ENCODE results near the gene GPR35. TPM values are rescaled to one million over a fixed set of nuclear protein-coding genes. Genes with fewer than 3 reads are reported as not detected.

The GPR35 gene
- total RNA-seq, 1 experiment from 2014 or later = 1.9 TPM

DNA sequence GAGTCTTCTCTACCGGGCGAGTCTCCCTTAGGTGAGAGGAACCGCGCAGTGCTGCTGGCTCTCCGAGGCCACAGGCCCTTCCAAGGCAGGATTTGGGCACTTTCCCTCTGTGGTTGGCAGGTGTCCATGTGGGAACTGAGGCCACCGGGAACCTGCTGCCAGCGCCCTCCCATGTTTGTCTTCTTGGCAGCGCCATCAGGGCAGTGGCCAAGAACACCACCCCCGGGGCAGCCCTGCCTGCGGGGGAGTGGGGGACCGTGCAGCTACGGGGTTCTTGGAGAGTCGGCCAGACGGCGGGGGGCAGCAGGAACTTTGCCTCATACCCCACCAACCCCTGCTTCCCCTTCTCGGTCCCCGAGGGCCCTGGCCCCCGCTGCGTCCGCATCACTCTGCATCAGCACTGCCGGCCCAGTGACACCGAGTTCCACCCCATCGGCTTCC is 28.8 kb upstream of the GPR35 start:
- Histone ChIP-seq H3K9me2 (replicated peaks; ENCODE audit: insufficient read depth, low read length) (no peaks in the 10 kb centered on the region), H3K4me3 (ENCODE audit: low read length) (no peak overlapping the region), H2AFZ (ENCODE audit: low read length) (no peak overlapping the region), H3K27ac (ENCODE audit: low read length) (no peak overlapping the region), H3K4me1 (ENCODE audit: low read length) (no peaks in the 10 kb centered on the region), H3K9ac (ENCODE audit: low read length) (no peak overlapping the region), H3K27me3 (ENCODE audit: low read length) (no peaks in the 10 kb centered on the region), H3K4me2 (ENCODE audit: low read depth, low read length, poor library complexity, severe bottlenecking) (no peak overlapping the region), H3K79me2 (ENCODE audit: low read length) (peaks cover 12% of the 10 kb centered on the region; the same call in 1 of the 2 replicates), H4K20me1 (ENCODE audit: insufficient read depth, low read depth, low read length) (0 out of 2 replicates have a peak, but pooled peaks cover 11% of the 10 kb centered on the region), H3K36me3 (ENCODE audit: insufficient read depth, low read length) (no peaks in the 10 kb centered on the region), H3K9me3 (ENCODE audit: low read length) (no peaks in the 10 kb centered on the region)
- no peak for DNase-seq

DNA sequence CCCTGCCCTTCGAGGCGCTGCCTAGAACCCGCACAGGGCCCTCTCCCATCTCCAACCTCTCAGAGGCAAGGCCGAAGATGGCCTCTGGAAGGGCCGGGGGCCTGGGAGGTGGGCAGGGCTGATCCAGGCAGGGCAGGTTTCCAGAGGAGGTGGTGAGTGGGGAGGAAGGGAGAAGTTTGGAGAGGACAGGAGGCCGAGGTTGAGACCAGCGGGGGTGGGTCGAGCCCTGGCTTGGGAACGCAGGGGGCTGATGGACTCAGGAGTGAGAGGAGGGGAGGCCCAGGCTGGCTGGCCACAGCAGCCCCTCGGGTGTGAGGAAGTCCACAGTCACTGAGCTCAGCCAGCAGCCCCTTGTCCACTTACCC is 28.2 kb upstream of the GPR35 start:
- H4K20me1 ChIP-seq (ENCODE audit: insufficient read depth, low read depth, low read length) = 0 out of 2 replicates have a peak, but pooled peaks cover 11% of the 10 kb centered on the region
- DNase-seq = no peak
- no peak overlapping the region for H3K9ac ChIP-seq (ENCODE audit: low read length)
- H3K27ac ChIP-seq (ENCODE audit: low read length) = no peak overlapping the region
- no peak overlapping the region for H2AFZ ChIP-seq (ENCODE audit: low read length)
- no peaks in the 10 kb centered on the region for H3K36me3 ChIP-seq (ENCODE audit: insufficient read depth, low read length)
- H3K4me3 ChIP-seq (ENCODE audit: low read length) = no peak overlapping the region
- no peak overlapping the region for H3K4me2 ChIP-seq (ENCODE audit: low read depth, low read length, poor library complexity, severe bottlenecking)
- H3K9me3 ChIP-seq (ENCODE audit: low read length) = no peaks in the 10 kb centered on the region
- no peaks in the 10 kb centered on the region for H3K9me2 ChIP-seq (replicated peaks; ENCODE audit: insufficient read depth, low read length)
- no peaks in the 10 kb centered on the region for H3K27me3 ChIP-seq (ENCODE audit: low read length)
- H3K79me2 ChIP-seq (ENCODE audit: low read length) = peaks cover 7% of the 10 kb centered on the region; the same call in 1 of the 2 replicates
- no peaks in the 10 kb centered on the region for H3K4me1 ChIP-seq (ENCODE audit: low read length)

DNA sequence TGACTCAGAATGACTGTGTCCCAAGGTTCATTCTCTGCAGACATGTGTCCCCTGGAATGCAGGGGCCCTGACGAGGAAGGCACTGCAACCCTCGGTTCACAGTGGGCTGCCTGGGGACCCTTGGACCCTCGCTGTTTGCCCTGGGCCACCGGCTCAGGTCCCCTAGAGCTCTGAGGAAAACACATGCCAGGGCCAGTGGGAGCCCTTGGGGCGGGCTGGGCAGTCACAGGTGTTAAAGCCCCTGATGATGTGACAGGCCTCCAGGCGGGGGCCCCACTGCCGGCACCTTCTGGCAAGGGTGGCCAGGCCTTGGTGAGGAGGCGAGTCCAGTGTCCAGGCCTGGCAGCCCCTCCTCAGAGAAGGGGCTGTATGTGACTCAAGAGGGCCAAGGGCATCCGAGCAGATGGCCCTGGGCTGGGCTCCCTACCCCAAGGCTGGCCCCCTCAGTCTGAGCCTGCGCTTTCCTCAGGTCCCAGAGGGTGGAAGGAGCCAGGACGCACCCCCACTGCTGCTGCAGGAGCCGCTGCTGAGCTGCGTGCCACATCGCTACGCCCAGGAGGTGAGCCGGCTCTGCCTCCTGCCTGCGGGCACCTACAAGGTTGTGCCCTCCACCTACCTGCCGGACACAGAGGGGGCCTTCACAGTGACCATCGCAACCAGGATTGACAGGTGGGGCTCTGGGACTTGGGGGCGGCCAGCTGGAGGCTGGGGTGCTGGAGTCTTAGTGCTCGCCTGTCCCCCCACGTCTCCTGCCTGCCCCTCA is 27.7 kb upstream of the GPR35 start:
- no peak overlapping the region for H3K4me3 ChIP-seq (ENCODE audit: low read length)

DNA sequence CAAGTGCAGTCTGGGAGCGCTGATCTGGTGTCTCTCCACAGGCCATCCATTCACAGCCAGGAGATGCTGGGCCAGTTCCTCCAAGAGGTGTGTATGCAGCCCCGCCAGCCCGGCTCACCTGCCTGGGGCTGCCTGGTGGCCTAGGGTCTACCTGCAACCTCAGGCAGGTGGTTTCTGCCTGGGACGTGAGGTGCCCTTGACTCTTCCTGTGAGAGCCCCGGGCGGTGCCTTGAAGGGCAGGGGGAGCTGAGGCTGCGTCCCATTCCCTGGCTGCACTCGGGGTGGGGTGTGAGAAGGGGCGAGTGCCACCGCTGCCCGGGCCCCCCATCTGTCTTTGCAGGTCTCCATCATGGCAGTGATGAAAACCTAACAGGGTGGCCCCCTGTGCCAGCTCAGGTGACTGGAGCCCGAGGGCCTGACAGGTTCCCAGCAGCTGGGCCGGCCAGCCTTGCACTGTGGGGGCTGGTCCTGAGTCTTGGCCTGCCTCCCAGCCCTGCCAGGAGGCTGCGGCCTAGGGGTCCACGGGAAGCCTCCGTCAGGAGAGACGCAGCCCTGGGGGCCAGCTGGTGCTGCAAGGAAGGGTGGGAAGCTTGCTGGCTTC is 26.9 kb upstream of the GPR35 start:
- Histone ChIP-seq H3K36me3 (ENCODE audit: insufficient read depth, low read length) (no peaks in the 10 kb centered on the region), H3K9ac (ENCODE audit: low read length) (no peak overlapping the region)

More for the DNA sequence above, 27.7 kb upstream of the GPR35 start:
- no peak for DNase-seq
- Histone ChIP-seq H3K9me2 (replicated peaks; ENCODE audit: insufficient read depth, low read length) (no peaks in the 10 kb centered on the region), H3K9me3 (ENCODE audit: low read length) (no peaks in the 10 kb centered on the region), H3K27ac (ENCODE audit: low read length) (no peak overlapping the region), H3K4me1 (ENCODE audit: low read length) (no peaks in the 10 kb centered on the region), H3K79me2 (ENCODE audit: low read length) (peaks cover 4% of the 10 kb centered on the region; the same call in 1 of the 2 replicates), H2AFZ (ENCODE audit: low read length) (no peak overlapping the region), H3K36me3 (ENCODE audit: insufficient read depth, low read length) (no peaks in the 10 kb centered on the region), H4K20me1 (ENCODE audit: insufficient read depth, low read depth, low read length) (0 out of 2 replicates have a peak, but pooled peaks cover 11% of the 10 kb centered on the region), H3K27me3 (ENCODE audit: low read length) (no peaks in the 10 kb centered on the region), H3K9ac (ENCODE audit: low read length) (no peak overlapping the region), H3K4me2 (ENCODE audit: low read depth, low read length, poor library complexity, severe bottlenecking) (no peak overlapping the region)

GRCh38 chr2:240599141-240599583 is 26.1 kb upstream of the GPR35 start:
- Histone ChIP-seq H3K4me2 (ENCODE audit: low read depth, low read length, poor library complexity, severe bottlenecking) (no peak overlapping the region), H2AFZ (ENCODE audit: low read length) (no peak overlapping the region), H3K79me2 (ENCODE audit: low read length) (peaks cover 4% of the 10 kb centered on the region; the same call in 1 of the 2 replicates), H3K9me2 (replicated peaks; ENCODE audit: insufficient read depth, low read length) (no peaks in the 10 kb centered on the region), H3K9ac (ENCODE audit: low read length) (no peak overlapping the region), H3K4me1 (ENCODE audit: low read length) (no peaks in the 10 kb centered on the region), H3K27ac (ENCODE audit: low read length) (no peak overlapping the region), H3K36me3 (ENCODE audit: insufficient read depth, low read length) (no peaks in the 10 kb centered on the region), H3K9me3 (ENCODE audit: low read length) (no peaks in the 10 kb centered on the region), H4K20me1 (ENCODE audit: insufficient read depth, low read depth, low read length) (0 out of 2 replicates have a peak, but pooled peaks cover 3% of the 10 kb centered on the region), H3K27me3 (ENCODE audit: low read length) (no peaks in the 10 kb centered on the region), H3K4me3 (ENCODE audit: low read length) (no peak overlapping the region)
- DNase-seq = no peak

More for the DNA sequence above, 26.9 kb upstream of the GPR35 start:
- no peaks in the 10 kb centered on the region for H3K4me1 ChIP-seq (ENCODE audit: low read length)
- H3K9me2 ChIP-seq (replicated peaks; ENCODE audit: insufficient read depth, low read length) = no peaks in the 10 kb centered on the region
- H4K20me1 ChIP-seq (ENCODE audit: insufficient read depth, low read depth, low read length) = 0 out of 2 replicates have a peak, but pooled peaks cover 6% of the 10 kb centered on the region
- H3K4me3 ChIP-seq (ENCODE audit: low read length) = no peak overlapping the region
- no peak overlapping the region for H3K27ac ChIP-seq (ENCODE audit: low read length)
- no peaks in the 10 kb centered on the region for H3K27me3 ChIP-seq (ENCODE audit: low read length)
- peaks cover 4% of the 10 kb centered on the region; the same call in 1 of the 2 replicates for H3K79me2 ChIP-seq (ENCODE audit: low read length)
- no peak overlapping the region for H2AFZ ChIP-seq (ENCODE audit: low read length)
- no peak for DNase-seq
- no peak overlapping the region for H3K4me2 ChIP-seq (ENCODE audit: low read depth, low read length, poor library complexity, severe bottlenecking)
- H3K9me3 ChIP-seq (ENCODE audit: low read length) = no peaks in the 10 kb centered on the region

GRCh38 chr2:240600451-240600961 is 24.8 kb upstream of the GPR35 start:
- Histone ChIP-seq H3K27ac (ENCODE audit: low read length) (no peak overlapping the region), H3K9ac (ENCODE audit: low read length) (no peak overlapping the region), H3K9me3 (ENCODE audit: low read length) (no peaks in the 10 kb centered on the region), H3K4me1 (ENCODE audit: low read length) (no peaks in the 10 kb centered on the region), H3K27me3 (ENCODE audit: low read length) (no peaks in the 10 kb centered on the region), H3K4me3 (ENCODE audit: low read length) (no peak overlapping the region), H3K9me2 (replicated peaks; ENCODE audit: insufficient read depth, low read length) (no peaks in the 10 kb centered on the region), H4K20me1 (ENCODE audit: insufficient read depth, low read depth, low read length) (0 out of 2 replicates have a peak, but pooled peaks cover 3% of the 10 kb centered on the region), H3K79me2 (ENCODE audit: low read length) (peaks cover 1% of the 10 kb centered on the region; the same call in 1 of the 2 replicates), H2AFZ (ENCODE audit: low read length) (no peak overlapping the region), H3K4me2 (ENCODE audit: low read depth, low read length, poor library complexity, severe bottlenecking) (no peak overlapping the region), H3K36me3 (ENCODE audit: insufficient read depth, low read length) (no peaks in the 10 kb centered on the region)
- no peak for DNase-seq

DNA sequence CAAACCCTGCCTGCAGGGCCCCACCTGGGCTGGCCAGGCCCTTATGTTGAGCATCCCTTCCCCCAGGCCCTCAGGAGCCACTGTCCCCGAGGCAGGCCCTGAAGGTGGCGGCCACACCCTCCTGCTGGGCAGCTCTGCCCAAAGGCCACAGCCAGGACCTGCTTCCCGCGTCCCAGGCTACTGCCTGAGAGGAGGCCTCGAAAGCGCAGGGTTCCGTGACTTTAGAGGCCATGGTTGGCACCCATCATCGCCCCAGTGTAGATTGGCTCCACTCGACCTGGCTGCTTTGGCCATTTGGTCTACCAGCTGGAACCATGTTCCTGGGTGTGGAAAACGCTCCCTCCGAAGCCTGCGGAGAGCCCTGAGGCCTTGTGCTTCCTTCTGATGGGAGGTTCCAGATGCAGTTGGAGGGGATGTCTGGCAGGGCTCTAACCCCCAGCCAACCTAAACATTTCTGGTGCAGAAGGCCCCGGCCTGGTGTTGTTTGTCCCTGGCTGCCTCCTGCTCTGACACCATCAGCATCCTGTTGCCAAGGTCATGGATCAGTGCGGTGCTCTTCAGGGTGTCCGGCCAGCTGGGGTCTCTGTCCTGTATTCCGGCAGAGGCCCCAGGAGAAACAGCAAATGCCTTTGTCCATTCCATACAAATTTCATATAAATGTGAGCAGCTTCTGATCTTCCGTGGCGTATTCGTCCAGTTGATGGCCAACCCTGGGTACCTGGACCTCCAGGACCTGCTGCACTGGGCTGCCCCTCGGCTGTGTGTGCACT is 24.0 kb upstream of the GPR35 start:
- H3K36me3 ChIP-seq (ENCODE audit: insufficient read depth, low read length) = no peaks in the 10 kb centered on the region
- no peak overlapping the region for H3K27ac ChIP-seq (ENCODE audit: low read length)

DNA sequence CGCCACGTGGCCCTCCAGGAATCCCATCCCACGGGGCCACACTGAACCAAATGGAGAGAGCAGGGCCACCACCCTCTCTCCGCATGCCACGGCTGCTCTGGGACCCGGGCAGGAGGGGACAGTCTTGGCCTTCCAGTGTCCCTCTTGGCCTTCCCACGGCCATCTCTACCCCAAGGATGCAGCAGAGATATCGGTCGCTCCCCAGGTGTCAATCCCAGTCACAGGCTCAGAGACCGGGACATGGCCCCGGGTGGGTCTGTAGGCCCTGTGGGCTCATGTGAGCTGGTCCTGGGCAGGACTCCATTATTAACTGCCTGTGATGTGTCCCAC is 23.5 kb upstream of the GPR35 start:
- H3K9me2 ChIP-seq (replicated peaks; ENCODE audit: insufficient read depth, low read length) = no peaks in the 10 kb centered on the region
- H3K36me3 ChIP-seq (ENCODE audit: insufficient read depth, low read length) = no peaks in the 10 kb centered on the region
- no peaks in the 10 kb centered on the region for H3K79me2 ChIP-seq (ENCODE audit: low read length)
- H3K9me3 ChIP-seq (ENCODE audit: low read length) = no peaks in the 10 kb centered on the region
- H3K27me3 ChIP-seq (ENCODE audit: low read length) = no peaks in the 10 kb centered on the region
- no peak overlapping the region for H3K27ac ChIP-seq (ENCODE audit: low read length)
- H3K4me3 ChIP-seq (ENCODE audit: low read length) = no peak overlapping the region
- no peaks in the 10 kb centered on the region for H4K20me1 ChIP-seq (ENCODE audit: insufficient read depth, low read depth, low read length)
- H3K4me2 ChIP-seq (ENCODE audit: low read depth, low read length, poor library complexity, severe bottlenecking) = no peak overlapping the region
- no peaks in the 10 kb centered on the region for H3K4me1 ChIP-seq (ENCODE audit: low read length)
- H3K9ac ChIP-seq (ENCODE audit: low read length) = no peak overlapping the region
- no peak for DNase-seq
- H2AFZ ChIP-seq (ENCODE audit: low read length) = no peak overlapping the region

More for the DNA sequence above, 24.0 kb upstream of the GPR35 start:
- Histone ChIP-seq H3K9me3 (ENCODE audit: low read length) (no peaks in the 10 kb centered on the region), H4K20me1 (ENCODE audit: insufficient read depth, low read depth, low read length) (no peaks in the 10 kb centered on the region), H3K4me3 (ENCODE audit: low read length) (no peak overlapping the region), H3K79me2 (ENCODE audit: low read length) (no peaks in the 10 kb centered on the region), H3K9me2 (replicated peaks; ENCODE audit: insufficient read depth, low read length) (no peaks in the 10 kb centered on the region), H2AFZ (ENCODE audit: low read length) (no peak overlapping the region), H3K27me3 (ENCODE audit: low read length) (no peaks in the 10 kb centered on the region), H3K4me1 (ENCODE audit: low read length) (no peaks in the 10 kb centered on the region), H3K4me2 (ENCODE audit: low read depth, low read length, poor library complexity, severe bottlenecking) (no peak overlapping the region), H3K9ac (ENCODE audit: low read length) (no peak overlapping the region)
- no peak for DNase-seq
